ENCODE measurements around the gene NDUFB1.

Gene NDUFB1

GRCh38 chr14:92121670-92122350 is at the start of gene NDUFB1, which contains the start of gene CPSF2:
NDUFB1 (minus strand) TSS chr14:92121706; CDS start chr14:92117637, 4,069 bp downstream.
CPSF2 (plus strand) TSS chr14:92121969; CDS start chr14:92130985, 9,016 bp downstream.
- DNase-seq (ENCODE audit: low spot score) = peak; percentile 92

DNA sequence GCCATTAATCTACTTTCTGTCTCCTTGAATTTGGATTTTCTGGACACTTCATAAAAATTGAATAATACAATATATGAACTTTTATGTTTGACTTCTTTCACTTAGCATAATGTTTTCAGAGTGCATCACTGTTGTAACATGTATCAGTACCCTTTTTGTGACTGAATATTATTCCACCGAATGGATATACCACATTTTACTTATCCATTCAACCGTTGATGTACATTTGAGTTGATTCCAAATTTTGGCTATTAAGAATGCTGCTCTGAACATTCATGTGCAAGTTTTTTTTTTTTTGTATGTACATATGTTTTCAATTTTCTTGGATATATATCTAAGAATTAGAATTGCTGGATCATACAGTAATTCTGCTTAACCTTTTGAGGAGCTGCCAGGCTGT is 43.5 kb upstream of the NDUFB1 start:
- no peak for DNase-seq (ENCODE audit: low spot score)

DNA sequence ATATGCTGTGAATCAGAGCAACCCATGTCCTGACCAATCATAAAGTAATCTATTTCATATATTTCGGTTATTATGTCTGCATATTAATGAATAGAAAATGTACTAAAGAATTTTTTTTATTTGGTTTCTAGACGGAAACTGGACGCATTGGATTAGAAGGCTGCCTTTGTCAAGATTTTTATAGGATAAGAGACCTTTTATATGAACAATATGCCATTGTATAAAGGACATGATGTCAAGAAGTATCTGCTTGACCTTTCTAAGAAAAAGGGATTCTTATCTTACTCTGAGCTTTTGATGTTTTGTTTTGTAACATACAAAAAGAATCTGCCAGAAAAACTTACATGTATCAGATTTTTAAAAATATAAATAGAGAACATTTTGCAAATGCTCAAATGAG is 40.0 kb upstream of the NDUFB1 start:
- DNase-seq (ENCODE audit: low spot score) = no peak

DNA sequence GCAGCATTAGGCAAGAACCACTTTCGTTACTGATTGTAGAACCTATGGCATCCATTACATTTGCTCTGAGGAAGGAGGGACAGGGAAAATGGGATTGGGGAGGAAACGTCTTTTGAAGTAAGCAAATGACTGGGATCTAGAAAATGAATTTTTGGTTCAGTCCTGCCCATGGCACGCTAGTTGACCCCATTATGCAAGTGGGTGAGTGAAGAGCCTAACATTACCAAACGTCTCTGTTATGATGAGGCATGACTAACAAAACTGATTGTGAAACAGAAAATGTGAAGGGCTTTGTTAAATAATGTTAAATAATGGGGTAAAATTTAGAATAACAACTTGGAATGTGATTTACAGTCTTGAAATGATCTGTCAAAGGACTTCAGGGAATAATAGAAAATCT is 39.1 kb upstream of the NDUFB1 start:
- no peak for DNase-seq (ENCODE audit: low spot score)

DNA sequence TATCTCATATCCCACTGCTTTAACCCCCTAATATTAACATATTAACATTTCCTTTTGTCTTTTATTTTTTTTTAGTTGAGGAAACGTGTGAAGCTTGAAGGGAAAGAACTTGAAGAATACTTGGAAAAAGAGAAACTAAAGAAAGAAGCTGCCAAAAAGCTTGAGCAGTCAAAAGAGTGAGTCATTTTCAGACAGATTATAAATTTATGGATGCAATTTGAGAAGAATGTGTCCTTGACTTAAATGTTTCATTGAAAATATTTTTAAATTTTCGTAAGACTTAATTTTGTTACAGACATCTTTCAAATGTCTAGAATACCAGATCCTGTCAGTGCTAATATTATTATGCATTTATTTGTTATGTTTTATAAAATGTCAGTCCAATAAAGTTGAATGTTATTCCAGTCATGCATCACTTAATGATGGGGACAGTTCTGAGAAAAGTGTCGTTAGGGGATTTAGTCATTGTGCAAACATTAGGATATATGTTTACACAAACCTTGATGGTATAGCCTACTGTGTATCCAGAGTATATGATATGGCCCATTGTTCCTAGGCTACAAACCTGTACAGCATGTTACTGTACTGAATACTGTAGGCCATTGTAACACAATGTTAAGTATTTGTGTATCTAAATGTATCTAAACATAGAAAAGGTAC is 32.9 kb upstream of the NDUFB1 start:
- no peak for DNase-seq (ENCODE audit: low spot score)

DNA sequence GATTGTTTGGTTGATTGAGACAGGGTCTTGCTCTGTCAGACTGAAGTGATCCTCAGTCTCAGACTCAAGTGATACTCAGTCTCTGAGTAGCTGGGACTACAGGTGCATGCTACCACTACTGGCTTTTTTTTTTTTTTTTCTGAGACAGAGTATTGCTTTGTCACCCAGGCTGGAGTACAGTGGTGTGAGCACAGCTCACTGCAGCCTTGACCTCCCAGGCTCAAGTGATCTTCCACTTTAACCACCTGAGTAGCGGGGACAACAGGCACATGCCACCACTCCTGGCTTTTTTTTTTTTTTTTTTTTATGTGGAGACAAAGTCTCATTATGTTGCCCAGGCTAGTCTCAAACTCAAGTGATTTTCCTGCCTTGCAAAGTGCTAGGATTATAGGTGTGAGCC is 32.1 kb upstream of the NDUFB1 start:
- no peak for DNase-seq (ENCODE audit: low spot score)

GRCh38 chr14:92144708-92145107 is 23.2 kb upstream of the NDUFB1 start:
- DNase-seq (ENCODE audit: low spot score) = no peak

DNA sequence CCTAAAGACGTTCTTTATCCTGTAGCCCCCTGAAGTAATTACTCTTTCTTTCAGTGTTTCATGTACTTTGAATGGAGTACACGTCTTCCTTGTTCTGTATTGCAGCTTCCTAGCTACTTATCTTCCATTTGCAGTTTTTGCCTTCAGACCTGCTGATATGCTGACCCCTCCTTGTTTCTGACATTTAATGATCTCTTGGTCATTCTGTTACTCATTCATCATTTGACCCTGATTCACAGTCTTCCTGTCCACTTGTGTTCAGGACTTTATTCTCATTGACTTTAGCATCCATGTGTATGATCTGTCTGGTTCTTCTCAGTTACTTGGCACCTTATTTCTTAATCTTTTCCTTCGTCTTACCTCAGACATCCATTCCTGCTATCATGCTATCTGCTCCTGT is 22.5 kb upstream of the NDUFB1 start:
- DNase-seq (ENCODE audit: low spot score) = no peak

- DNase-seq (ENCODE audit: low spot score) = no peak
These were observed 21.8 kb upstream of the NDUFB1 start for GRCh38 chr14:92143309-92143708.

- no peak for DNase-seq (ENCODE audit: low spot score)
These were observed 13.8 kb upstream of the NDUFB1 start for GRCh38 chr14:92135269-92135668.

GRCh38 chr14:92134456-92134855 is 12.9 kb upstream of the NDUFB1 start:
- DNase-seq (ENCODE audit: low spot score) = no peak

GRCh38 chr14:92122761-92123160 is 1.3 kb upstream of the NDUFB1 start:
- DNase-seq (ENCODE audit: low spot score) = no peak

DNA sequence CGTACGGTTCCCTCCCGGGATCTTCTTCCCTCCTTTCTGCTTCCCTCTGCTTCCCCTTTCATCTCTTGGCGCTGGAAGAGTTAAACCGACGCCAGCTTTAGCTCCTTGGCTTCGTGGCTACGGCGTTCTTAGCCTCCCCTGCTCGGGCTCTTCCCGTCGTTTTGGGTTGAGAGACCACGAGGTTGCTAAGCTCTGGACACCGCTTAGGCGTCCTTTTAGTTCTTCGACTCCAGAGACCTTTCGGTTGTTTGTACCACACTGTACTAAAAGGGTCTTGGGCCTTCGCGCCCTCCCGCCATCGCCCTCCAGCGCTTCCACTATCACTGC is 808 bp upstream of the NDUFB1 start:
- DNase-seq (ENCODE audit: low spot score) = no peak

GRCh38 chr14:92121207-92121669 is 268 bp downstream of the NDUFB1 start:
- no peak for DNase-seq (ENCODE audit: low spot score)

DNA sequence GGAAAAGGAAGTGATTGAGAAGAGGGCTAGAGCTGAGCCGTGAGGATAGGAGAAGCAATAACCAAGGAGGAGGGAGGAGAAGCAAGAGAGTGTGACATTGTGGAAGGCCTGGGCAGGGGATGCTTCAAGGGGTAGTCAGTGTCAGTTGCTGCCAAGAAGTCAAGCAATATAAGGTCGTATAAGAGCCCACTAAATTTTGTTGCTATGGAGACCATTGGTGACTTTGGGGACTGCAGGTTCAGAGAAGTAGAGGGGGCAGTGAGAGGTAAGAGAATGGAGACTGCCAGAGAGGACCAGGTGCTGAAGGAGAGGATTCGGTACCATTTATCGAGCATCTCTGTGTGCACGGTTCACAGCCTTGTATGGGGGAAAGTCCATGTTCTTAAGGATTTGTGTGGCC is 12.0 kb downstream of the NDUFB1 start:
- no peak for DNase-seq (ENCODE audit: low spot score)

GRCh38 chr14:92108345-92109254 is 12.9 kb downstream of the NDUFB1 start:
- no peak for DNase-seq (ENCODE audit: low spot score)

- peak; percentile 97 for DNase-seq (ENCODE audit: low spot score)
These were observed 15.2 kb downstream of the NDUFB1 start, which contains the start of gene ATXN3 for GRCh38 chr14:92106143-92106926. ATXN3 (minus strand) TSS chr14:92106582; CDS start chr14:92106552, 30 bp downstream.

DNA sequence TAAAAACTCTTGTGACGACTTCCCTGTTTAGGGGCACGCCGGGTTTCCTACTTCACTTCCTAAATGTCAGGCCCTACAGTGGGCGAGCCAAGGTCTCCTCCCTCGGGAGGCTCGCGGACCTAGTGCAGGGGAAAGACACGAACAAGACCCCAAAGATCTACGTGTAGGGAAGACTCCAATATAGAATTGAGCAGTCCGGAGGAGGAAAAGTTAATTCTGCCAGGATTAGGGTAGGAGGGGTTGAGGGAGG is 15.7 kb downstream of the NDUFB1 start:
- peak; percentile 81 for DNase-seq (ENCODE audit: low spot score)

DNA sequence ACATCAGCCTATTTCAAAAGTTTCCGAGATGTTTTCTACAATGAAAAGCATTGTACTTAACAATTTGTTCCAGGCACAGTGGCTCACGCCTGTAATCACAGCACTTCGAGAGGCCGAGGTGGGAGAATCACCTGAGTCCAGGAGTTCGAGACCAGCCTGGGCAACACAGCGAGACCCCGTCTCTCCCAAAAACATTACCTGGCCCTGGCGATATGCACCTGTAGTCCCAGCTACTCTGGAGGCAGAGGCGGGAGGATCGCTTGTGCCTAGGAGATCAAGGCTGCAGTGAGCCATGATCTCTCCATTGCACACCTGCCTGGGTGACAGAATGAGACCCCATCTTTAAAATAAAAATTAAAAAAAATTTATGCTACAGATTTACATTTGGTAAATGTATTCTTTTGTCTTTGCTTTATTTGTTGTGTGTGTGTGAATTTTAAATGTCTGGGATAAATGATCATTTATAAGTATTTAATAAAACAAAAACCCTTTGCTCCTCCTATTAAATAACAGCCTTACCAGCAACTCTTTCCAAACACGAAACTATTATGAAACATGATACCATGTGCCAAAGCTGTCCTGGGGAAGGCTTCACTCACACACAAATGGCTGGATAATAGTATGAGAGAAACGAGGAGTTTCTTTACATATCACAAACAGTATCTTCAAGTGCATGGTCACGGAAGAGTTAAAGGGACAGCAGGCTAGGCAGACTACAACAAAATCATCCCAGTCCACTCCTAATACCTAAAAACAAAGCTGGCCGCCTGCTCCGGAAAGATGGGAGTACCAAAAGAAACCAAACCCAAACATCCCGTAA is 16.2 kb downstream of the NDUFB1 start:
- DNase-seq (ENCODE audit: low spot score) = no peak

GRCh38 chr14:92103363-92103989 is 18.0 kb downstream of the NDUFB1 start:
- DNase-seq (ENCODE audit: low spot score) = no peak

GRCh38 chr14:92099802-92100201 is 21.7 kb downstream of the NDUFB1 start:
- DNase-seq (ENCODE audit: low spot score) = no peak
